Fibroblast of skin of right quadriceps (primary cell): ENCODE measurements around the gene ABLIM2.
"Not testable (repeated sequence)": the region's sequence is repeated elsewhere in the genome, so short reads cannot be mapped to it uniquely, and the experiment has no call there.

Experiments used
- DNase-seq: peaks from one replicate; pipeline ENCODE4 v3.0.0-alpha.2; 2013

The ABLIM2 gene

GRCh38 chr4:7945709-7946380 lies 212.8 kb downstream of the ABLIM2 start:
- DNase-seq = peak; percentile 49

- no peak for DNase-seq
These were observed 213.9 kb downstream of the ABLIM2 start for GRCh38 chr4:7944599-7945220.

- DNase-seq = not testable (repeated sequence)
These were observed 214.9 kb downstream of the ABLIM2 start for GRCh38 chr4:7943688-7944087.

- no peak for DNase-seq
These were observed 215.4 kb downstream of the ABLIM2 start for GRCh38 chr4:7943211-7943610.

GRCh38 chr4:7941965-7942496 lies 216.6 kb downstream of the ABLIM2 start:
- DNase-seq = no peak

- no peak for DNase-seq
These were observed 217.3 kb downstream of the ABLIM2 start for GRCh38 chr4:7941111-7941964.

- DNase-seq = peak; percentile 90
These were observed 219.1 kb downstream of the ABLIM2 start, which contains the start of gene AFAP1 for GRCh38 chr4:7939377-7940108. TSS of gene AFAP1 (minus strand) at chr4:7939861. CDS start at chr4:7872078, 67,783 bp downstream.

- peak; percentile 43 for DNase-seq
These were observed 219.8 kb downstream of the ABLIM2 start for GRCh38 chr4:7938609-7939376.

GRCh38 chr4:7938266-7938608 lies 220.4 kb downstream of the ABLIM2 start:
- no peak for DNase-seq

- DNase-seq = no peak
These were observed 221.6 kb downstream of the ABLIM2 start for GRCh38 chr4:7937006-7937405.

GRCh38 chr4:7933651-7934510 lies 224.7 kb downstream of the ABLIM2 start:
- peak; percentile 41 for DNase-seq

- no peak for DNase-seq
These were observed 226.3 kb downstream of the ABLIM2 start for GRCh38 chr4:7932287-7932686.

GRCh38 chr4:7929118-7929951 lies 229.3 kb downstream of the ABLIM2 start:
- DNase-seq = no peak

GRCh38 chr4:7928711-7929110 lies 229.9 kb downstream of the ABLIM2 start:
- DNase-seq = no peak

GRCh38 chr4:7926822-7927221 lies 231.8 kb downstream of the ABLIM2 start:
- DNase-seq = no peak

- no peak for DNase-seq
These were observed 234.0 kb downstream of the ABLIM2 start for GRCh38 chr4:7924570-7924969.

GRCh38 chr4:7924163-7924562 lies 234.4 kb downstream of the ABLIM2 start:
- DNase-seq = no peak

GRCh38 chr4:7922466-7922865 lies 236.1 kb downstream of the ABLIM2 start:
- DNase-seq = no peak

GRCh38 chr4:7918981-7919380 lies 239.6 kb downstream of the ABLIM2 start:
- DNase-seq = no peak

GRCh38 chr4:7918187-7918586 lies 240.4 kb downstream of the ABLIM2 start:
- DNase-seq = not testable (repeated sequence)
